H1 (cell line): ENCODE data around the gene SEMA3F. TPM values are rescaled to one million over a fixed set of nuclear protein-coding genes. Genes with fewer than 3 reads are reported as not detected.
A peak's percentile ranks its signal among the peaks of the same experiment; 100 is the strongest.

Experiments
- CREB1 ChIP-seq: IDR thresholded peaks from 2 replicates; pipeline ENCODE4 v1.6.1; 2012; ENCODE audit warnings: inconsistent platforms
- PHF8 ChIP-seq: fragments of 200-600 bp; sonication (generic); conservative IDR thresholded peaks from 2 replicates; pipeline ENCODE4 v1.7.1; 2012; ENCODE audit warnings: low read depth, mild to moderate bottlenecking, inconsistent platforms, low read length, moderate library complexity
- polyA plus RNA-seq, 7 experiments: library from polyadenylated mRNA; depleted of rRNA in 3 of 7; stranded (reverse) in 5 of 7; unstranded in 2 of 7; fragments of >200 nt in 5 of 7; fragments of 200-250 nt in 2 of 7; gene quantifications; 1 replicate in 5 of 7; 2 replicates in 1 of 7; 4 replicates in 1 of 7; pipeline versions ENCODE4 v1.2.1 to v1.2.3, GENCODE V29; 2011 to 2013; ENCODE audit warnings: missing spikeins in 2 of 7, mixed read lengths in 2 of 7
- total RNA-seq: library from RNA; stranded (reverse); fragmentation: NEBNext Ultra II Directional; extraction: Animal tissue kit (Norgen Biotek cat#: 25700); gene quantifications from 2 replicates; pipeline ENCODE4 v1.2.1, GENCODE V29; 2021

The SEMA3F gene
- total and polyA plus RNA-seq, 2 of the 8 experiments (the other 6 are each of a cell fraction or from before 2014, with no cell fraction given) = 20.3 to 37.0 TPM

DNA sequence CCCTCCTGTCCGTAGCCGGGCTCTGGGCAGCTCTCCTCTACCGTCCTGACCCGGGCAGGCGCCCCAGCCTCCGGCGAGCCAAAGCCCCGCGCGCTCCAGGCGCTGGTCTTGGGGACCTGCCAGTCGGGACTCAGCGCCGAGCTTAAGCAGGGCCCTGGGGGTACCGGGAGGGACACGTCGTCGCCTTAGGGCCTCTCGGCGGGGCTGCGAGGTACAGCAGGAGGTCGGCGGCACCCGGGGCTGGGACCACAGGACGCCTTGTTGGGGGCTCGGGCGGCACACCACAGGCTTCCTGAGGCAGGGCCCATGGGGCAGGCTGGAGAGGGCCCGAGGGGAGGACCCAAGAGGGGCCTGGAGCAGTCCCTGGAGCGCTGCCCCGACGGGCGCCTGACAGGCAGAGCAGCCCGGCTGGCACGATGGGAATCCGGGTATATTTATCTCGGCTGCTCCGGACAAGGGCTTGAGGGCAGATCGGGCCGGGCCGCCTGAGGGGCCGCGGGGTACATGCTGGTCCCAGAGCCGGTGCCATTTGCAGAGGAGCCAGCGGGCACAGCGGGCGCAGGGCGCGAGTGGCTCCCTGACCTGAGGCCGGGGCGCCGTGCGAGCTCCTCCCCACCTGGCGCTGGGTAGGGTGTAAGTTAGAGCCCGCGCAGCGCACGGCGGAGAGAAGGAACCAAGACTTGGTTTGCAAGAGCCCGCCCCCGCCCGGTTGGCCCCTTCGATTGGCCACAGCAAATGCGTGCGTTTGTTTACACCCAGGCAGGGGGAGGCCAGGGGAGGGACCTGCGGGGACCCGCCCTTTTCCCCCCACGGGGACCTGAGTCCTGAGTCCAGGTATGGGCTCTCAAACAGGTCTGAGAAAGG, 50.5 kb downstream of the SEMA3F start (continued):
- TF ChIP-seq PHF8 (0 out of 2 replicates have a peak, but pooled peaks have one; percentile 7), CREB1 (0 out of 2 replicates have a peak, but pooled peaks have one; percentile 8)
